Measurements from ENCODE around the gene SASH1. TPM values are rescaled to one million over a fixed set of nuclear protein-coding genes. Genes with fewer than 3 reads are reported as not detected.

The SASH1 gene
- total RNA-seq, 1 experiment from 2014 or later: 6.6 TPM

GRCh38 chr6:148544421-148544820 is 201.8 kb downstream of the SASH1 start:
- POLR2A ChIA-PET: no interaction called here
- in situ Hi-C loops (cut with HindIII; ENCODE audit: low pct_unique_long_range_greater_than_20kb, low sequenced_read_pairs) (no loop called here), intact Hi-C loops (cut with micrococcal nuclease; ENCODE audit: unreplicated experiment) (no loop called here)
- H3K4me3 ChIP-seq (ENCODE audit: low read depth in 2 of 2, low read length in 2 of 2): no peak overlapping the region
- BruUV-seq (replicated peaks): no TSS peak
- CTCF ChIA-PET: no interaction called here
- H3K9me3 ChIP-seq (ENCODE audit: control insufficient read depth, insufficient read depth, low read depth, low read length): no peaks in the 10 kb centered on the region
- ATAC-seq (no peak), DNase-seq (ENCODE audit: low read depth, low spot score) (no peak)
- TF ChIP-seq REST (IDR thresholded peaks at IDR 0.05; ENCODE audit: insufficient read depth in 1 of 2, low read depth in 2 of 2, low read length in 1 of 2) (no peak), SIN3A (IDR thresholded peaks at IDR 0.05; ENCODE audit: borderline replicate concordance, insufficient read depth, low read depth, low read length) (no peak), TCF7L2 (IDR thresholded peaks at IDR 0.05; ENCODE audit: low read depth, low read length) (no peak), CTCF (IDR thresholded peaks at IDR 0.05) (no peak), POLR2AphosphoS5 (IDR thresholded peaks at IDR 0.05; ENCODE audit: low read depth, low read length) (no peak)
- H3K27me3 ChIP-seq (ENCODE audit: control insufficient read depth, insufficient read depth, low read length): no peaks in the 10 kb centered on the region
- H3K4me1 ChIP-seq (ENCODE audit: control insufficient read depth, insufficient read depth, low read length): no peaks in the 10 kb centered on the region
- no peak overlapping the region for H3K27ac ChIP-seq (ENCODE audit: low read length)
- H3K36me3 ChIP-seq (ENCODE audit: control insufficient read depth, insufficient read depth, low read length): no peaks in the 10 kb centered on the region

- no peaks in the 10 kb centered on the region for H3K36me3 ChIP-seq (ENCODE audit: control insufficient read depth, insufficient read depth, low read length)
- H3K27ac ChIP-seq (ENCODE audit: low read length): no peak overlapping the region
- in situ Hi-C loops (cut with HindIII; ENCODE audit: low pct_unique_long_range_greater_than_20kb, low sequenced_read_pairs): no loop called here
- H3K4me1 ChIP-seq (ENCODE audit: control insufficient read depth, insufficient read depth, low read length): no peaks in the 10 kb centered on the region
- TF ChIP-seq CTCF (IDR thresholded peaks at IDR 0.05) (no peak), SIN3A (IDR thresholded peaks at IDR 0.05; ENCODE audit: borderline replicate concordance, insufficient read depth, low read depth, low read length) (no peak), REST (IDR thresholded peaks at IDR 0.05; ENCODE audit: insufficient read depth in 1 of 2, low read depth in 2 of 2, low read length in 1 of 2) (no peak), TCF7L2 (IDR thresholded peaks at IDR 0.05; ENCODE audit: low read depth, low read length) (no peak), POLR2AphosphoS5 (IDR thresholded peaks at IDR 0.05; ENCODE audit: low read depth, low read length) (no peak)
- H3K9me3 ChIP-seq (ENCODE audit: control insufficient read depth, insufficient read depth, low read depth, low read length): no peaks in the 10 kb centered on the region
- no peaks in the 10 kb centered on the region for H3K27me3 ChIP-seq (ENCODE audit: control insufficient read depth, insufficient read depth, low read length)
- DNase-seq (ENCODE audit: low read depth, low spot score): no peak
- ChIA-PET POLR2A (no interaction called here), CTCF (no interaction called here)
- no peak overlapping the region for H3K4me3 ChIP-seq (ENCODE audit: low read depth in 2 of 2, low read length in 2 of 2)
- intact Hi-C loops (cut with micrococcal nuclease; ENCODE audit: unreplicated experiment): no loop called here
- BruUV-seq (replicated peaks): no TSS peak
- ATAC-seq: no peak
Measured at GRCh38 chr6:148545901-148546300, 203.3 kb downstream of the SASH1 start.
